Skin of body (tissue), 2 donors: ENCODE data around the gene HOMEZ. TPM values are rescaled to one million over a fixed set of nuclear protein-coding genes. Genes with fewer than 3 reads are reported as not detected.
A peak's percentile ranks its signal among the peaks of the same experiment; 100 is the strongest.
"Not testable (repeated sequence)": the region's sequence is repeated elsewhere in the genome, so short reads cannot be mapped to it uniquely, and the experiment has no call there.

Experiments
- DNase-seq: peaks from one replicate; lab custom pipeline; 2025; lab: John Stamatoyannopoulos, UW
- total RNA-seq: library from RNA; depleted of rRNA; stranded (reverse); fragments of >200 nt; gene quantifications from one replicate; pipeline ENCODE4 v1.2.3, GENCODE V29; 2014

HOMEZ gene
- total RNA-seq: 4.0 TPM

- peak; percentile 99 for DNase-seq
These were observed at the start of gene HOMEZ for GRCh38 chr14:23286020-23286901. Gene HOMEZ (minus strand): TSS chr14:23286132. CDS start chr14:23285952, 180 bp downstream.

GRCh38 chr14:23335623-23336022 is 49.7 kb upstream of the HOMEZ start:
- no peak for DNase-seq

- DNase-seq: peak; percentile 64
These were observed 42.2 kb upstream of the HOMEZ start for GRCh38 chr14:23327947-23328744.

- no peak for DNase-seq
These were observed 40.8 kb upstream of the HOMEZ start for GRCh38 chr14:23326491-23327332.

- not testable (repeated sequence) for DNase-seq
These were observed 39.8 kb upstream of the HOMEZ start for GRCh38 chr14:23325746-23326145.

GRCh38 chr14:23324993-23325392 is 39.1 kb upstream of the HOMEZ start:
- no peak for DNase-seq

- DNase-seq: no peak
These were observed 38.5 kb upstream of the HOMEZ start for GRCh38 chr14:23324455-23324846.

GRCh38 chr14:23323838-23324454 is 38.0 kb upstream of the HOMEZ start:
- no peak for DNase-seq

GRCh38 chr14:23322568-23323517 is 36.9 kb upstream of the HOMEZ start:
- DNase-seq: no peak

- no peak for DNase-seq
These were observed 35.9 kb upstream of the HOMEZ start for GRCh38 chr14:23321572-23322547.

GRCh38 chr14:23320584-23321571 is 34.9 kb upstream of the HOMEZ start, which contains the start of gene PABPN1:
Gene PABPN1 (plus strand): TSS chr14:23321457. CDS start chr14:23321470, 13 bp downstream.
- DNase-seq: peak; percentile 100

- DNase-seq: no peak
These were observed 34.0 kb upstream of the HOMEZ start for GRCh38 chr14:23319746-23320583.

- no peak for DNase-seq
These were observed 30.4 kb upstream of the HOMEZ start for GRCh38 chr14:23316300-23316699.

- no peak for DNase-seq
These were observed 24.6 kb upstream of the HOMEZ start for GRCh38 chr14:23310546-23310945.

GRCh38 chr14:23308721-23309445 is 23.0 kb upstream of the HOMEZ start:
- DNase-seq: no peak
